ENCODE data around the gene DYSF.

DYSF gene

DNA sequence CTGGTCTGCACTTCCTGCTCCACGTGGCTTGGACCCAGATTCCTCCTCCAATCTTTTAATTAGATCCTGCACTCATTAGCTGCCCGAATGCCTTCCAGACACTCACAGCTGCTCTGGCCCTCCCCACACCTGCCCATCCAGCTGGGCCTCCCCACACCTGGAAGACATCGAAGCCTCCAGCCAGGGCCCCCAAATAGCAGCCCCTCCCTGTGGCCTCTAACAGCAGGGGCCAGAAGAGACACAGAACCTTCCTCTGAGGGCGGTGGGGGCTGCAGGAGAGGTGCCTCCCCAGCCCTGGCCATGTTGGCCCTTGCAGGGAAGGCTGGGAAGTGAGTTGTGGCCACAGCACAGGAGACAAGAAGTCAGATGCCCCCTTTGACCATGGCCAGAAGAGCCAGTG, 252.8 kb downstream of the DYSF start:
- no peak for DNase-seq (ENCODE audit: low read depth in 2 of 2)

DNA sequence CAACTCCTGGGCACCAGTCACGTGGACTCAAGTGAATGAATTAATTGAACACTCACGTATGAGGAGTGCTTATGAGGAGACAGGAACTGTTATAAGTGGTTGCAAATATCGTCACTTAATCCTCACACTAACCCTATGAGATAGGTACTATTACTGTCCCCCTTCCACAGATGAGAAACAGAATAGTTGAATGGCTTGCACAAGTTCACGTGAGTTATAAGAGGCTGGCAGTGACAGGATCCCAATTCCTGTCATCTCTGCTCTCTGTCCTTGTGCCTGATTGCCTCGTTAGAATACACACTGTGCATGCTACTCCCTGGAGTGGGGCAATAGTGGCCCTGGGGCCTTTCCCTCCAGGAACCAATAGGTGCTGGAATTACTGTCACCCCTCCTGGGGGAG, 253.5 kb downstream of the DYSF start:
- no peak for DNase-seq (ENCODE audit: low read depth in 2 of 2)

DNA sequence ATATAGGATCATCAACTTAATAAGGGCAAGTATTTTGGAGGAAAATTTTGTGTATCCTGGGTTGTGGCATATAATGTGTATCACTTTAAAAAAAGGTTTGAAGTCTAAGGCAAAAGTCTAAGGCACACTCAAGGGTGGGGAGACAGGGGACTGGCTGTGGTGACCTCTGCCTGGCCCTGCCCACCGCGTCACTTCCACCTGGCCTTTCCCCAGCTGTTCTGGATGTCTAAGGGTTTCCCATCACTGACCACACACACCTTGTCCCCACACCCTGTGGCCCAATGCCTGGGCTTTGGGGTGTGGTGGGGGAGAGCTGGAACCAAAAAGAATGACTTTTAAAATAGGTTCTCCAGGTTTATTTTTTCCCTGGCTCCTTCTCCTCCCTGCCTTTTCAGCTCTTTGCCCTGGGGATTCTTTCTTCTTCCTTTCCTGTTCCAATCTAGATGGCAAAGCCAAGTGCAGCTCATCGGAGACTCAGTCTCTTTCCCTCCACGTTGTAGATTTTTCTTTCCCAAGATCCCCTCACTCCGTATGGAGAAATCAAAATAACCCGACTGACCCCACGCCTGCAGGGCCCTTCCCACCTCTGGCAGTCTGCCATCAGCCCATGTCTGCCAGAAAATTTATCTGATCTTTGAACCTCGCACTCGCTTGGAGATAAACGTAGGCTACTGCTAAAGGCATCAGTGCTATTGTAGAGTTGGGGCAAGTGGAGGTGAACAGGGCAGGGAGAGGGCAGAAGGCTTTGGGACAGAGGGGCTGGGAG, 257.2 kb downstream of the DYSF start:
- DNase-seq (ENCODE audit: low read depth in 2 of 2) = no peak

DNA sequence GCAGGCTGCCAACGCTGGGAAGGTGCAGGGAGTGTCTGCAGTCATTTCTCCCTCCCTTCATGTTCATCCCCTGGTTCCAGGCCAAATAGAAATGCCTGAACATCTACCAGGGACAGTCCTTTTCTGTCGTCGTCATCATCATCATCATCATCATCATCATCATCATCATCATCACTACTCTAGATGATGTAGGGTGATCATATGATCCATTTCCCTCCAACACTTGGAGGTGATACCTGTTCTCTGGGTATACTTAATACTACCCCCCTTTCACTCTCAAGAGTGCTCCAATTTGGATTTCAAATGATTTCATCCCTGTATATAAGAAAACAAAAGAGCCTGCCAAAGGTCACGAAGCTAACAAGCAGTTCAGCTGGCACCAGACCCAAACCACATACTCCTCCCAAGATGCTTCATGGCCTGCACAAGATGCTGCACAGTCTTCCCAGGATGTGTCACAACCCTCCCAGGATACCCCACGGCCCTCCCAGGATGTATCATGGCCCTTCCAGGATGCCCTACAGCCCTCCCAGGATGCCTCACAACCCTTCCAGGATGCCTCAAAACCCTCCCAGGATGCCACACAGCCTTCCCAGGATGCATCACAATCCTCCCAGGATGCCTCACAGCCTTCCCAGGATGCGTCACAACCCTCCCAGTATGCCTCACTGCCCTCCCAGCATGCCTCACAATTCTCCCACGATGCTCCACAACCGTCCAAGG, 257.9 kb downstream of the DYSF start:
- no peak for DNase-seq (ENCODE audit: low read depth in 2 of 2)

DNA sequence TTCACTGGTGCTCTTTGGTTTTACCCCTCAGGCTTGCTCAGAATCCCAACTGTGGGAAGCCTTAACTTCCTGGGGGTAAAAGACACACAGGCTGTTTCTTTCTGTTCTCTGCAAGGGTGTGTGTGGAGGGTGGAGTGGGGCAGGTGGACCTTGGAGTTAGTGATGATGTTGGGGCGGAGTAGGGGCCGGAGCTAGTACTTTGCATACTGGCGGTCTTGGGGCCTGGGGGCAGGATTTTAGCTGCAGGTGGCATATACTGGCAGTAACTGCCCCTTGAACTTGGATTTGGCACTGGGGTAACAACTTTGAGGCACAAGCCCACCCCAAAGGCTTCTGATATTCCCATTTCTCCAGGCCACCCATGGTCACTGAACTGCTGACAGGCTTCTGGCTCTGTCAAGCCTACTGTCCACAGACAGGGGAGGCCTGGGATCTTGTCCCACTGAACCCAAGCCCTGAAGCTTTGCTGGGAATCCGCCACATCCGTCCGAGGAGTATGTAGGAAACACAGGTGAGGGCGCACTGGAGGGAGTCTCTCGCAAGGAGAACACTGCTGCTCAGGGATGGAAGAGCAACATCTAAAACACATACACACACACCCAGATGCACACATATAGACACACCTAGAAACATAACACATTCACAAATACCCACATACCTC, 258.9 kb downstream of the DYSF start:
- DNase-seq (ENCODE audit: low read depth in 2 of 2) = no peak

DNA sequence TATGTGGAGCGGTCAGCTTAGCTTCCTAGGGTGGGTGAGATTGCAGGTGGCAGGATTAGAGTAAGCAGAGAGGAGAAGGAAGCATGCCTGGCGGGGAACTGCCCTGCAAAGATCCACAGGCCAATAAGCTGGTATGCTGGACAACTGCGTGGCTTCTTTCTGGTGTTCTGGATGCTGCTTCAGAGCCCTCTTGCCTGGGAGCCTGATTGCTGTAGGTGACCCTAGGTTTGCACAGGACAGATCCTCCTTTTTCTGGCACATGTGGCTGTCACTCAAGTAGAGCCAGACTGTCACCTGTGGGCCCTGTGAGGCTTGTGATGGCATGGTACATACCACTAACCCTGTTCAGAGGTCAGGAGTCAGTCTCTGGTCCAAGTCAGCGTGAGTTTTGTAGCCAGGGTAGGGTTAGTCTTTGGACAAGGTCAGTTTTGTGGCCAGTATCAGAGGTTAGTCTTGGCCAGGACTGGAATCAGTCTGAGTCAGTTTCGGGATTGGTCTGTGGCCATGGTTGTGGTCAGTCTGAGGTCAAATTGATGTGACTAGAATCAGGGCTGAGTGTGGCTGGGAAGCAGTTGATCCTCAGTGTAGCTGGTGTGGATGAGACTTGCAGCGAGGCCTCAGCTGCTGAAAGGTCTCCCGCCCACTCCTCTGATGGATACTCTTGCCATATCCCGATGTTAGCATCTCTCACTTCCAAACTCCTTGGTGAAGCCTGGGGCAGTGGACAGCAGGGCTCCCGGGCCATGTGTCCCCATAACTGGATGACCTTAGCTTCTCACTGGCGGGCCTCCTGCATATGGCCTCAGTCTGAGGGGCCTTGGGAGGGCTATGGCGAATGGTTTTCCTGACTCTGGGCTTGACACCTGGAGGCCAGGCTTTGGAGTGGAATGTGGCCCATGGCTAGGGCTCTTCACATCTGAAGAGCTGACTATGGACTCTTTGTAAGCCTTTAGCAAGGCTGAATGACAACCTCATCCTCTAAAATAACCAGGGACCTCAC, 260.5 kb downstream of the DYSF start:
- no peak for DNase-seq (ENCODE audit: low read depth in 2 of 2)

DNA sequence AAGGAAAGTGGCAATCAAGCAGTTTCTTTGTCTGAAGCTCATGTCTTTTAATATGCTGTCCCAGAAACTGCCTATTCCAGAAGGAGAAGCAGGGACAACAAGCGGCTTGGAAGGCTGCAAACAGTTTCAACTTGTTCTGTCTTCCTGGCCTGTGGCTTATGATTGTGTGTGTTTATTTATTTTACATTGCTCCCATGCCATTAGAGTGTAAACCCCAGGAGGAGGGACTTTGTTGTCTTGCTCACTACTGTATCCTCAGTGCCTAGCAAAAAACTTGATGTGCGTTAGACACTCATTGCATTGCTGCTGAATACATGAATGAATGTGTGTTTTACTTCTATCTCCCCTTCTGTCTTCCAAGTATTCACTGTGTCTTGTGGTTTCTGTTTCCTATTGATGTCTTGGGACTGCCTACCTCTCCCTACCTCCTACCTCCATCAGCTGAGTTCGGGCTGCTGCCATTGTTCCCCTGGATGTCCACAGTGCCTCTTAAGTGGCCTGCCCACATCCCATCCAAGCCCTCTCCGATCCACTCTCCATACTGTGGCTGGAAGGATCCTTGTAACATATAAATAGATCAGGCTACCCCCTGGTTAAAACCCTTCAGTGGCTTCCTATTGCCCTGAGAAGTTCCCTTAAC, 261.4 kb downstream of the DYSF start:
- DNase-seq (ENCODE audit: low read depth in 2 of 2) = no peak

DNA sequence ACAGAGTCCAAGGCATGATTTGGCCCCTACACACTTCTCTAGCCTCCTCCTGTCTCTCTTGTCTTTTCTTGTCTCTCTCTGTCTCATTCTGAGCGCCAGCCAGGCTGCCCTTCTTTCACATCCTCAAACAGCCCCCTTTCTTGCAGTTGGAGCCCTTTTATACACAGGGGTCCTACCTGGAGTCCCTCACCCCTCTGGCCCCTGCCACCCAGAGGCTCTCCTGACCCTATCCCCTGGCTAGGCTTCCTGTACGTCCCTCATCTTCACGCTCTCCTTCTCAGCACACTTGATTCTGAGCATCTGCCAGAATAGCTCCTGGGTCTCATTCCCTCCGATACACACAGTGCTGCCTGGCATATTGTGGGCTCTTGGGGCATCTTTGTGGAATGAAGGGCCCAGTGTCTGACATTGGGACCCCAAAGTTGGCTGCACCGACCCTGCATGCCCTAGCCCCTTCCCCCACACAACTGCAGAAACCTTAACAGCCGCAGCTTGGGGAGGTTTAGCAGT, 261.9 kb downstream of the DYSF start:
- DNase-seq (ENCODE audit: low read depth in 2 of 2) = no peak

DNA sequence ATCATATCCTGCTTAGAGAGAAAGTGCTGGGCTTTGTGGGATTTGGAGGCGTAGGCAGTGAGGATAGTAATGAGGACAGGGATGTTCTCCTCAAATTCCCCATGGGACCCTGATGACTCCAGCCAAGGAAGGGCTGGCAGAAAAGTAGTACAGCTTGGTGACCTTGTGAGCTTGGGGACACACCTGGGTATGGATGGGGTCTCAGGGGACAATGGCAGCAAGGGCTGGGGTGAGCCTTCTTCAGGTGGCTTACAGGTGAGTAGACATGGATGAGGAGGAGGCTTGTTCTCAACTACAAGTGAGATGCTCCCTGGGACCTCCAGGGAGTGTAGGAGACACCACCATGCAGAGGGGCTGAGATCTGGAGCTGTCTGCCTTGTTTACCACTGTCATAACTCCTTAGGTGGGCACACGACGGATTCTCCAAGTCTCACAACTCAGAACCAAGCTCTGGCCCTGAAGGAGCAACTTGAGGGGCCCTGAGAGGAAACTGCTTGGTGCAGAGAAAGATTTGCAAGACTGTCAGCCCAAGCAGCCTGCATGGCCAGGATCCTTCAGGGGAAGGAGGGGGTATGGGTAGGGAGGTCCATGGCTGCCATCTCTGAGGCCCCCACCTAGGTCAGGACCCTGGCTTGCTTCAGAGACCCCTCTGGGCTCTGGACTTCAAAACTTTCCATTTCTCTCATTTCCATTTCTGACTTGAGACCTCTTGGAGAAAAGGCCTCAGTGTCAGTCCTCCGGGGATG, 262.8 kb downstream of the DYSF start:
- DNase-seq (ENCODE audit: low read depth in 2 of 2) = no peak

DNA sequence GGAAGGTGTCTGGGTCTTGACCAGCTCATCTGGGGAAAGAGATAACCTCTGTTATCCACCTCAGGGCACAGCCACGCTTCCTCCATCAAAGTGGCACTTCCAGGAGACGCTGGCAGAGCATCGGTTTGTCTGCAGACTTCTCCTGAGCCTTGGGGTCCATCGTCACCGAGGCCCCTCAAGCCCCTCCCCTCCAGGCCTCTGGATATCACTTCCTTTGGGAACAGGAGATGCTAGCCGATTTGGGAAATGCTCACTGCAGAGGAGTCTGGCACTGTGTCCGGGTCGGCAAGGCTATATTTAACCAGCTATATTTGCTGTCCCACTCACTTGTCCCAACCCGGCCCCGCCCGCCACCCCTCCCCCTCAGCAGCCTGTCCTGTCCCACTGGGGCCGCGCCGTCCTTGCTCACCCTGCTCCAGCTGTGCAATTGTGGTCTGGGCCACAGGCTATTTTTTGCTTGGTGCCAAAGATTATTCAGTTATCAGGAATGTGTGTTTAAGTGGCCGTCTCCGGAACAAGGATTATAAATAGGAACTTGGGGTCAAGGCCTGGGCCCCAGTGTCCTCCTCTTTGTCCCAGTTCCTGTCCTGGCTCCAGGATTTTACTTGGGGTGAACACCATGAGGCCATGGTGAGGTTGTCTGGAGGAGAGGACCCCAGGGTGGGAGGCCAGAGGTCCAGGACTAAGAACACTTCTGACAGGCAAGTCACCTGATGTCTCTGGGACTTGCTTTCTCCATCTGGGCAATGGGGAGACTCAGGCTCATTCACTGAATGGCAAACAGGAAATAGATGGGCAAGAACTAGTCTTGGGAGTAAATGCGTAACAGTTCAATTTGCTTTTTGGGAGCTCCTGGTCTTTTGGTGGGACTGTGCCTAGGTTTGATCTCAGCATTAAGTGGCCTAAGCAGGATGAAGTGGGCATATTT, 263.6 kb downstream of the DYSF start:
- no peak for DNase-seq (ENCODE audit: low read depth in 2 of 2)

DNA sequence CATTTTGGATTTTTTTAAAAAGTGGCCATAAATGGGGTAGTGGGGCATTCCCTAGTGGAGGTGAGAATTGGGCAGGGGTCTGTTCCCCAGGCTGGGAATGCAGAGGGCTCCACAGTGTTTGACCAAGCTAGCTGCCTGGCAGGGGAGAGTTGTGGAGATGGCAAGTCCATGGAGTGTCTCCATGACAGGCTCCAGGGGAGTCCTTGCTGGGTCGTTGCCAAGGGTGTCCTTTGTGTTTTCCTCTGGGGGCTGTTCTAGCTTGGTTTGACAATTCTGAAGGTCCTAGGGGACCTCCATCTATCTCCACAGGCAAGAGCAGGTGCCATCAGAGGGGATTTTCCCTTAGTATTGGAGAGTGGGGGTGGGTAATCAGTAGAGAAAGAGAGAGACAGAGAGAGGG, 265.3 kb downstream of the DYSF start:
- DNase-seq (ENCODE audit: low read depth in 2 of 2) = no peak

DNA sequence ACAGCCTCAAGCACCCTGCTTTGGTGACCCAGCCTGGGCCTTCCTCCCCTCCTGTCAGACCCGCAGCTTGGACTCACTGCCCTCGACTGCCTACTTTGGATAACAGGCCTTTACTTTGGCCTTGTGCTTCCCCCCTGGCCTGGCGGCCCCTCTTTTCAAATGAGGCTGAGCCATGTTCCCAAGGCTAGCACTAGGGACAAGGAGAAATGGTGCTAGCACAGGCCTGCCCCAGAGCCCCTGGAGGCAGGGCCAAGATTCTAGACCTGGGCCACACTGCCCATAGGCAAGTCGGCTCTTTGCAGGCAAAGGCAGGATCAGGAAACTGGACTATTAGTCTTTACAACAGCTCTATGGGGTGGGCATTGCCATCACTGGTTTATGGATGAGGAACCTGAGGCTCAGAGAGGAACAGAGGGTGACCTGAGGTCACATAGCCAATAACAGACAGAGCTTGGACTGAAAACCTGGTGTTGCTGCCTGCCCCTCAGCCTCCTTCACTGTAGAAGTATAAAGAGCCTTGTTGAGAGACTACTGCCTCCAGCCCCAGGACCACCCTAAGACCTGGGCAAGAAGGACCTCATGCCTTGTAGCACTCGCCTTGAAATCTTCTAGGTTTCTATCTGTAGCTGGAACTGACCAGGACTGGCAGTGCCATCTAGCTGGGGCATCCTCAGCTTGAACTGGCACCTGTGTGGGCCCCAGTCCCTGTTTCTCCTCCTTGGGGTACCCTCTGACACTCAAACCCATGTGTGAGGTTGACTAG, 266.3 kb downstream of the DYSF start:
- DNase-seq (ENCODE audit: low read depth in 2 of 2) = no peak

DNA sequence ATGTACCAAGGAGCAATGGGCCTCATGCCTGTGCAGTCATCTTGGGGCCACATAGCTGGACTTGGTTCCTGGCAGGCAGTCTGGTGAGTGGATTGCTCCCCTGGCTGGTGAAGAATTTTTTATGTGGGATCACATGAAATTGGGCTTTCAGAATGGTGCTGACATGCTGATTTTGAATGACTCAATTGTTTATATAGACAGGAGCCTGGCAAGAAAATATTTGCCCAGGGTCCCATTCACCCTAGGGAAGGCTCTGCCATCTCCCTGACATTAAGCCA, 266.9 kb downstream of the DYSF start:
- DNase-seq (ENCODE audit: low read depth in 2 of 2) = no peak

DNA sequence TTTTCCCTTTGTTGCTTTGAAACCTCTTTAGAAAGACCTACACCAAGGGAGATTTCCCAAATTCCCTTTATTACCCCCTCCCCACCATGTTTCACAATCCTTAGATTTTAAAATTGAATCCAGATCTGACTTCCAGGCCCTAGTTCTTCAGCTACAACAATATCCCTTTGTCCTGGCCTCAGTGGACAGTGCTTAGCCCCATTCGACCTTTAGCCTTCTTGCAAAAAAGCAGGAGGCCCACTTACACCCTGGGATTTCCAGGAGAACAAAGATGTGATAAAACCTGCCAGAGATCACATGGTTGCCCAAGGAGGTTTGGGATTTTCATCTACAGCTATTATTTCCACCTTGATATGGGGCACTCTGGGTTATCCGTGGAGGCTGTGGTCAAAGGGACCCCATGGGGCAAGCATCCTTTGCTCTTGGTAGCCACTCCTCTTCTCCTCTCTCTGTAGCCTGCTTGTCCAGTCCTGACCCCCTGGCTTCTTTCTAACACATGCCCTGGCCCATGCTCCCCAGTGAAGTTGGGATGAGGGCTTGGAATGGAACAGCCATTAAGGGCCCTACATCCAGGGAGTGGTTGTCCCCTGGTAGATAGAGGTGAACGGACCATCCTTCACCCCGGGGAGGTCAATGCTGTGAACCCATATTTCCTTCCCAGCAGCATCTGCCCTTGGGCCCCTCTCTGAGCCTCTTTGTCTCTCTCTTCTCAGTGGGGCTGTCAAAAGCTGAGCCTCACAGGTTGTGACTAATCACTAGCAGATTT, 267.4 kb downstream of the DYSF start:
- no peak for DNase-seq (ENCODE audit: low read depth in 2 of 2)

DNA sequence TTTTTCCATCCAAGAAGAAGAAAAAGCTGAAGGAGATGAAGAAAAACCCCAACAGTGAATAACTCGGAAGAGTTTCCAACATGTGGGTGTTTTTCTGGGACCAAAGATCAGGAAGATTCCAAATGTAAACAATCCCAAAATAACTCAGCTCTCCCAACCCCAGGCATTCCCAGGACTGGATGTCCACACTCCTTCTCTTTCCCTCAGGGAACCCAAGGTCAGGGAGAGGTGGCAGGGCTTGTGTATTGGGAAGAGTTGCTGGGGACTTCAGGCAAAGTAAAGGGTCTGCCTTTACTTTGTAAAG, 268.0 kb downstream of the DYSF start:
- no peak for DNase-seq (ENCODE audit: low read depth in 2 of 2)

DNA sequence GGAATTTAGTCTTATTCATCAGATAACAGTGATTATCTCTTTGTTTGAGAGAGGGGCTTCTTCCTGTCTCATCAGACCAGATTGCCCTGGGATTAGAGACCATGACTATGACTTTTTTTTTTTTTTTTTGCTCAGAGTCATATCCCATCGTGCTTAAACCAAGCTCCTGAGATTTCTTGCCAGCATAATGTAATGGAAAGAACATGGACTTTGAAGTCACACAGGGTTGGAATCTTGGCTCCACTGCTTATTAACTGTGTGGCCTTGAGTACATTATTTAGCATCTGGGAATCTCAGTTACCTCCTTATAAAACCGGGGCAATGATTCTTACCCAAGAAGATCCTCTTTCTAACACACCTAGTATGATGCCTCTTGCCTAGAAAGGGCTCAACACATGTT, 268.3 kb downstream of the DYSF start:
- DNase-seq (ENCODE audit: low read depth in 2 of 2) = no peak

DNA sequence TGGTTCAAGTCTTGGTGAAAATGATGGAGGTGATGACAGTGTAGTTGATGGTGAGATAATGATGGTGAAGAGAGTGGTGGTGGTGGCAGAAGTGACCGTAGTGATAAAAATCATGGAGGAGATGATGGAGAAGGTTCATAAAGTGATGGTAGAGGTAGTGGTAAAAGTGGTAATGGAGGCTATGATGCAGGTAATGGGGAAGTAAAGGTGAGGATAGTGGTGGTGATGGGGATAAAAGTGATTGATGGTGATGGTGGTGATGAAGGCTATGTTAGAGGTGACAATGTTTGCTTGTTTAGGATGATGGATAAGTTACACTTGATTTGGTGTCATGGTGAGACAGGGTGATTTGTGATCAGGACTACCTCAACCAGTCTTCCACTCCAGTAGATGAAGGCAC, 268.9 kb downstream of the DYSF start:
- DNase-seq (ENCODE audit: low read depth in 2 of 2) = no peak

DNA sequence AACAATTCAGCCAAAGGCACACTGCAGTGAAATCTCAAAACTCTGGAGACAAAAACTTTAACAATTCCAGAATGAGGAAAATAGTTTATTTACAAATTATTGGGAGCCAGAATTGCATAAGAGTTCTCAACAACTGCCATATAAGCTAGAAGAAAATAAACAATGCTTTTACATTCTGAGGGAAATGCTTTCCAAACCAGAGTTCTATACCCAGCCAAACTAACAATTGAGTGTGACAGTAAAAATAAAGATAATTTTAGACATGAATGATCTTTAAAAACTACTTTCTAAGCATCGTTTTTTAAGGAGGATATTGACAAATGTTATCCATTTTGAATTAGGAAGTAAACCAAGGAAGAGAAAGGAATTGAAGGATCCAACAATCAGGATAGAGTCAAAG, 271.4 kb downstream of the DYSF start:
- DNase-seq (ENCODE audit: low read depth in 2 of 2) = no peak
